GM18526 (cell line): ENCODE measurements around the gene STEAP3.

Experiments
- POLR2A ChIP-seq: IDR thresholded peaks from 3 replicates; pipeline ENCODE4 v1.6.1; 2011; ENCODE audit not compliant: insufficient read length; ENCODE audit errors: extremely low read depth

STEAP3 gene

DNA sequence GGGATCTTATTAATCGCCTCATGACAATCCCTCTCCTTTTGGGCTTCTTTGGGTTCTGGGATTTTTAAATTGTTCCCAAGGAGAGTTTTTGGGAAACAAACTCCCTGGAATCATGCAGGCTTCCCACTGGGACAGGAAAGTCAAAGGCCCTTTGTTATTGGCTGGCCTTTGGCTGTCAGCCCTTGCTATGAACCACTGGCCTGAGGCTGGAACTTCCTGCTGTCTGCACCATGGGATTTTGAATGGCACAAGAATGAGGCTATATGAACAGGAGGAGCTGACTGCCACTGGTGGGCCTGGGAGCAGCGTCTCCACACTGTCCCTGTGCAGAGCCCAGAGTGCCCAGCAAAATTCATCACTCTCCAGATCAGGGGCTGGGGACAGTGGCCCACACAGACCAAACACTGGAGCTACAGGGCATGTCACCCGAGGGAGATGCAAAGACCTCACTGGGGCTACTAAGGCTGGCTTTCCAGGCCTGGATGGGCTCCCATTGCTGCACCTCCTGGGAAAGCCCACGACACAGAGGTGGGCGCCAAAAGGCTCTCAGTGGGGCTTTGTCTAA lies 35.7 kb downstream of the STEAP3 start:
- no peak for TF ChIP-seq POLR2A

DNA sequence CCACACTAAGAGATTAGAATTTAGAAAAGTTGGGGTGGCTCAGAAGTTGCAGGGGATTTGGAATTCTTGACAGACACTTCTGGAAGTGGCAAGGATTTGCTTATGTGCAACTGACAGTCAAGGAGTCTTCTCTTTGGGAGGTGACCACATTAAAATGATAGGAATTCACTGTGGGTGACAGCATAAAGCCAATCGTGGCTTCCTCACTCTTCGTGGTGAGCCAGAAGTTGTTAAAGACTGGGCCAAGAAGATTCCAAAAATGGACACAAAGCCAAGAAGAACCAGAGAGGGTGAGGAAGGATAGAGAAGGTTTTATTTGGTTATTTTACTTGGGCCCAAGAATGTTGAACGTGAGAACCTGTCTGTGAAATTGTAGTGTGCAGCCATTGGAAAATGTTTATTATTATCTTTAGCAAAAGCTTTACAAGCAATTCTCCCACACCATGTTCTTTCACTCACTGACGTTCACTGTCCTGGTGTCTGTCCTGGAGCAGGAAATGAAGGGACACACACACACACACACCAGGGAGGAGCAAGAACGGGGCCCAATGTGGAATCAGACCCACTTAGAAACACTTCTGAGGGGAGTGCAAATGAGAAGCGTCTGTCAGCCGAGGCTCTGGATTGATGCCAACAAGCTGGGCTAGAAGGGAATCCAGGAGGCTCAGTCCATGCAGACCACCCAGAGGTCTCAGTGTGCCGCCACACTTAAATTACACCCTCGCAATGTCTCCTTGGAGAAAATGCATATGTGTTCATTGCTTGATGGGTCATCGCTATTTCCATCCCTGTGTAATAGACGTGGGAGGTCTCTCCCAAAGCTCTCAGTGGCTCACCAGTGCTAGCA lies 37.2 kb downstream of the STEAP3 start:
- no peak for TF ChIP-seq POLR2A

- TF ChIP-seq POLR2A, result no peak
These were observed 38.0 kb downstream of the STEAP3 start for GRCh38 chr2:119261493-119262225.

DNA sequence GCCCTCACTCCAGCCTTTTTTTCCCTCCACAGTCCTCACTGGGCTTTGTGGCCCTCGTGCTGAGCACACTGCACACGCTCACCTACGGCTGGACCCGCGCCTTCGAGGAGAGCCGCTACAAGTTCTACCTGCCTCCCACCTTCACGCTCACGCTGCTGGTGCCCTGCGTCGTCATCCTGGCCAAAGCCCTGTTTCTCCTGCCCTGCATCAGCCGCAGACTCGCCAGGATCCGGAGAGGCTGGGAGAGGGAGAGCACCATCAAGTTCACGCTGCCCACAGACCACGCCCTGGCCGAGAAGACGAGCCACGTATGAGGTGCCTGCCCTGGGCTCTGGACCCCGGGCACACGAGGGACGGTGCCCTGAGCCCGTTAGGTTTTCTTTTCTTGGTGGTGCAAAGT lies 39.4 kb downstream of the STEAP3 start:
- no peak for TF ChIP-seq POLR2A

DNA sequence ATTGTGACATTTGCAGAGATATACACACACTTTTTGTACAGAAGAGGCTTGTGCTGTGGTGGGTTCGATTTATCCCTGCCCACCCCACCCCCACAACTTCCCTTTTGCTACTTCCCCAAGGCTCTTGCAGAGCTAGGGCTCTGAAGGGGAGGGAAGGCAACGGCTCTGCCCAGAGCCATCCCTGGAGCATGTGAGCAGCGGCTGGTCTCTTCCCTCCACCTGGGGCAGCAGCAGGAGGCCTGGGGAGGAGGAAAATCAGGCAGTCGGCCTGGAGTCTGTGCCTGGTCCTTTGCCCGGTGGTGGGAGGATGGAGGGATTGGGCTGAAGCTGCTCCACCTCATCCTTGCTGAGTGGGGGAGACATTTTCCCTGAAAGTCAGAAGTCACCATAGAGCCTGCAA lies 40.0 kb downstream of the STEAP3 start:
- no peak for TF ChIP-seq POLR2A

GRCh38 chr2:119264781-119265692 lies 41.4 kb downstream of the STEAP3 start:
- no peak for TF ChIP-seq POLR2A

DNA sequence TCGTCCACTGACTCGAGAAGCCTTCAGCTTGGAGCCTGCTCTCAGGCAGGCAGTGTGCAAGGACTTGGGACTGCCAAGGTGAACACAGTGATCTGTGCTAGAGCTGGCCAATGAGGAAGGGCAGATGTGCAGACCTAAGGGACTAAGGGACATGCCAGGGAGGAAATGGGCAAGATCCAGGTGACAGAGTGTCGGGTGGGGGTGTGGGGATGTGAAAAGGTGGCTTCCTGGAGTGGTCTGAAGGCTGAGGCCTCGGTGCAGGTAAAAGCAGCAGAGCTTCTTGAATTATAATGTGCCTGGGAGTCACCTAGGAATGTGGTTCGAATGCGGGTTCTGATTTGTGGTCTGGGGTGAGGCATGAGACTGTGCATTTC lies 42.0 kb downstream of the STEAP3 start:
- TF ChIP-seq POLR2A, result no peak

DNA sequence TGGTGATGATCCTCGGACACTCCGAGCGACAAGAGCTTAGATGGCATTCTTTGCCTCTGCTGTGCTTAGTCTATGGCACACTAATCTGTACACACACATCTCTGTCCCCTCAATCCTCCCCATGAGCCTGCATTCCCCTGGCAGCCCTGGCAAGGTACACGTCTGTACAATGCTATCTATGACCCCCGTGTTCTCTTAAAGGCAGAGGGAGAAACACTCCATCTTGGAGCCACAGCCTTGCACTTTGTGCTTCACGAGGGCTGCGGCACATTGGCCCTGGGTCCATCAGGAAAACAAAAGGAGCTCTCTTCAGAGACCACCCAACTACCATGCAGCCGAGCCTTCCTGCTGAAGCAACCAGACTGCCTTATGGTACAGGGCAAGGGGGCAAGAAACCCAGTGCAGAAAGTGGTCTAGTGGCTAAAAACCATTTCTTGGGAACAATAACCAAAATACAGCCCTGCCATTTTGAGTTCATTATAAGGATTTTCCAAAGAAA lies 42.5 kb downstream of the STEAP3 start:
- no peak for TF ChIP-seq POLR2A

DNA sequence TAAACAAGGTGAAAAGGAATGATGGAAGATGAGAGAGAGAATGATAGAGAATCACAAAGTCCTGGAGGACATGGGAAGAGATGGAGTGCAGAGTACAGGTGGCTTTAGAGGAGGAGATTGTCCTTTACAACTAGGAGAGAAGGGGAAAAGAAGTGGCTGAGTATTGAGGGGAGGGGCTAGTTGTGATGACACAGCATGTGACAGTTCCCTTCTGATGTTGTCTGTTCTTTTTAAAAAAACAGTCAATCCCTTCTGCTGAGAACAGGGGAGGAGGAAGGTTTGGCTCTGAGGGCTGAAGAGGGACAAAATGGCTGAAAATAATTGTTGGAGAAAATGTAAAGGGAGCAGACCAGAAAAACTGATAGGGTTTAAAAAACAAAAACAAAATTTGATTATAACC lies 44.0 kb downstream of the STEAP3 start:
- TF ChIP-seq POLR2A, result no peak

DNA sequence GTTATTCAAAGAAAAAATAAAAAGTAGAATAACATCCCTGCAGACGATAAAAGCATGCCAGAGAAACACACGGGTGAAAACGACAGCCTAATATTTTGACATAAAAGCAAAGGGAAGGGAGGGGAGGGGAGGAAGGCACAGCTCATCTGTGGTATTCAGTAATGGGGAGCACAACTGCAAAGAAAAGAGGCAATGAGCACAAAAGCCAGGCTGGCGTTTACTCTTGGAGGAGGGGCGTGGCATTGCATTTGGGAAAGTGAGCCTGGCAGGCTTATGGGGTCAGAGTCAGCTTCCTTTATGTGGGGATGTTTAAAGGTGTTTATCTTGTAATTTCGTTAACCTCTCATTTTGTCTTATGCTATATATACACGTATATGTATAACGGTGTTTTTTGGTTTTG lies 53.2 kb downstream of the STEAP3 start:
- TF ChIP-seq POLR2A, result no peak

DNA sequence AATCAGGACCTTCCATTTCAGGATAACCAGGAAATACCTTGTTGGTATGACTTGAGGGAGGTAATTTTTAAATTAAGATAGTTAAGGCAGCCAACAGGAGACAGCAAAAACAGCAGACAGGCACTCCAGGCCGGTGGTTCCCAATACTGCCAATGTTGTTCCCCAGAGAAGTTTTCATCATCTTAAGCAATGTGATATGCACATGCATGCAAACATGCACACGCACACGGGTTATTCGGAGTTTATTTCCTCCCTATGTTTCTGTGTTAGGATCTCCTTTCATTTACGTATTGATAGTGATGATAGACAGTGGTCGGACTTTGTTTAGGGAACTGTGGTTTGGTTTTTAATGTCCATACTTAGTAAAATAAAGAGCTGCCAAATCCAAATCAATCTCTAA lies 55.3 kb downstream of the STEAP3 start:
- no peak for TF ChIP-seq POLR2A

DNA sequence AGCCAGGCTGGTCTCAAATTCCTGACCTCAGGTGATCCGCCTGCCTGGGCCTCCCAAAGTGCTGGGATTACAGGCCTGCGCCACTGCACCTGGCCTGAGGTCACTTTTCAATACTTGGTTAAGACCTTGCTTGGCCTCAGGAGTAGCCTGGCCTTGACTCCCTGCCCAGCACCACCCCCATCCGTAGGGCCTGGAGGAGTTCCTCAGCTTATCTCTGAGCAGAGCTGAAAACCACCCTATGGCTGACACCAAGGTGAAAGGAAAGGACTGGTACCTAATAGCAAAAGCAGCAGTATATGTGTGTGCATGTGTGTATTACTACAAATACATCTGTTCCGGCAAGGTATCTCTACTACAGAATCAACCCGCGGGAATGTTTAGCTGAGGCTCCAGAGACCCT lies 56.0 kb downstream of the STEAP3 start:
- no peak for TF ChIP-seq POLR2A

- TF ChIP-seq POLR2A, result no peak
These were observed 57.0 kb downstream of the STEAP3 start for GRCh38 chr2:119280680-119281079.

- TF ChIP-seq POLR2A, result no peak
These were observed 58.7 kb downstream of the STEAP3 start for GRCh38 chr2:119282146-119282995.
